Measurements from ENCODE around the gene NFATC2.

NFATC2 gene

GRCh38 chr20:51437182-51437924 is 105.2 kb downstream of the NFATC2 start:
- DNase-seq (ENCODE audit: low read depth) = no peak
- TF ChIP-seq CTCF (IDR thresholded peaks at IDR 0.05; ENCODE audit: control insufficient read depth, extremely low read depth, insufficient read depth) = no peak
- no peak overlapping the region for H3K4me3 ChIP-seq (ENCODE audit: low read depth, low read length)

GRCh38 chr20:51434580-51435247 is 107.8 kb downstream of the NFATC2 start:
- no peak overlapping the region for H3K4me3 ChIP-seq (ENCODE audit: low read depth, low read length)
- DNase-seq (ENCODE audit: low read depth) = no peak
- TF ChIP-seq CTCF (IDR thresholded peaks at IDR 0.05; ENCODE audit: control insufficient read depth, extremely low read depth, insufficient read depth) = no peak

- no peak for DNase-seq (ENCODE audit: low read depth)
- no peak for TF ChIP-seq CTCF (IDR thresholded peaks at IDR 0.05; ENCODE audit: control insufficient read depth, extremely low read depth, insufficient read depth)
- H3K4me3 ChIP-seq (ENCODE audit: low read depth, low read length) = no peak overlapping the region
These were observed 108.5 kb downstream of the NFATC2 start for GRCh38 chr20:51434026-51434425.

GRCh38 chr20:51432875-51433274 is 109.6 kb downstream of the NFATC2 start:
- TF ChIP-seq CTCF (IDR thresholded peaks at IDR 0.05; ENCODE audit: control insufficient read depth, extremely low read depth, insufficient read depth) = no peak
- no peak for DNase-seq (ENCODE audit: low read depth)
- H3K4me3 ChIP-seq (ENCODE audit: low read depth, low read length) = no peak overlapping the region

- no peak for DNase-seq (ENCODE audit: low read depth)
- no peak overlapping the region for H3K4me3 ChIP-seq (ENCODE audit: low read depth, low read length)
- TF ChIP-seq CTCF (IDR thresholded peaks at IDR 0.05; ENCODE audit: control insufficient read depth, extremely low read depth, insufficient read depth) = no peak
These were observed 110.2 kb downstream of the NFATC2 start for GRCh38 chr20:51432251-51432784.

- H3K4me3 ChIP-seq (ENCODE audit: low read depth, low read length) = no peak overlapping the region
- TF ChIP-seq CTCF (IDR thresholded peaks at IDR 0.05; ENCODE audit: control insufficient read depth, extremely low read depth, insufficient read depth) = no peak
- no peak for DNase-seq (ENCODE audit: low read depth)
These were observed 111.2 kb downstream of the NFATC2 start for GRCh38 chr20:51431321-51431720.

Data from LNCaP clone FGC (cell line).